Measurements from ENCODE around the gene TMEM170A. TPM values are rescaled to one million over a fixed set of nuclear protein-coding genes. Genes with fewer than 3 reads are reported as not detected.

The TMEM170A gene
- total and polyA plus RNA-seq, 2 of the 13 experiments (the other 11 are each of a cell fraction or from before 2014, with no cell fraction given) = 35.7 to 39.7 TPM

DNA sequence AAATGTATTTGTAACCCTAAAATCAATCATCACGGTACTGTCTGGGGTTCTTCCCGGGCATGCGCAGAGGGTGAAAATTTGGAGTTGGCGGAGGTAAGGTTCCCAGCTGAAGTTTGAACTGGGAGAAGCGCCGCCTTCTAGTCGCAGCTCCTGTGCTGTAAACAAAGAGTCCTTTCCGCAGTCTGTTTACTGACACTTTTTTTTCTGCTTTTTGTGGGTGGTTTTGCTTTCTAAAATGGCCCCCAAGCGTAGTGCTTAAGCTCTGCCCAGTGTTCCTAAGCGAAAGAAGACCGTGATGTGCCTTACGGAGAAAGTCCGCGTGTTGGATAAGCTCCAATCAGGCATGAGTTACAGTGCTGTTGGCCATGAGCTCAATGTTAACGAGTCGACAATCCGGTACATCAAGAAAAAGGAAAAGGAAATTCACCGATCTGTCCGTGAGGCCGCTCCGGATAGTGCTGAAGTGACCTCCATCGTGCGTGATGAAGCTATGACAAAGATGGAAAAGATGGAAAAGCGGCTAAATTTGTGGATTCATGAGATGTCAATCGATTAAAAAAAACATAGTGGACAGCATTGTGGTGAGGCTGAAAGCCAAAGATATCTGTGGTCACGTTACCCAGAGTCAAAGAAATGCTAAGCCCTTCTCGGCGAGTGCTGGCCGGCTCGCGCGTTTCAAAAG, 30.6 kb downstream of the TMEM170A start (continued):
- TF ChIP-seq ZNF775 (CRISPR knock-in tag; IDR thresholded peaks at IDR 0.05; ENCODE audit: borderline replicate concordance) = 0 out of 2 replicates have a peak, but pooled peaks have one; percentile 77
- no peak for TF ChIP-seq NKX3-1 (CRISPR knock-in tag; IDR thresholded peaks at IDR 0.05)
- TF ChIP-seq, protein P1, sequence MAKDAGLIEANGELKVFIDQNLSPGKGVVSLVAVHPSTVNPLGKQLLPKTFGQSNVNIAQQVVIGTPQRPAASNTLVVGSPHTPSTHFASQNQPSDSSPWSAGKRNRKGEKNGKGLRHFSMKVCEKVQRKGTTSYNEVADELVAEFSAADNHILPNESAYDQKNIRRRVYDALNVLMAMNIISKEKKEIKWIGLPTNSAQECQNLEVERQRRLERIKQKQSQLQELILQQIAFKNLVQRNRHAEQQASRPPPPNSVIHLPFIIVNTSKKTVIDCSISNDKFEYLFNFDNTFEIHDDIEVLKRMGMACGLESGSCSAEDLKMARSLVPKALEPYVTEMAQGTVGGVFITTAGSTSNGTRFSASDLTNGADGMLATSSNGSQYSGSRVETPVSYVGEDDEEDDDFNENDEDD (CRISPR knock-in tag; IDR thresholded peaks at IDR 0.05; ENCODE audit: borderline replicate concordance) = peak; percentile 77; the same call in 1 of the 2 replicates
- TF ChIP-seq, protein P2, sequence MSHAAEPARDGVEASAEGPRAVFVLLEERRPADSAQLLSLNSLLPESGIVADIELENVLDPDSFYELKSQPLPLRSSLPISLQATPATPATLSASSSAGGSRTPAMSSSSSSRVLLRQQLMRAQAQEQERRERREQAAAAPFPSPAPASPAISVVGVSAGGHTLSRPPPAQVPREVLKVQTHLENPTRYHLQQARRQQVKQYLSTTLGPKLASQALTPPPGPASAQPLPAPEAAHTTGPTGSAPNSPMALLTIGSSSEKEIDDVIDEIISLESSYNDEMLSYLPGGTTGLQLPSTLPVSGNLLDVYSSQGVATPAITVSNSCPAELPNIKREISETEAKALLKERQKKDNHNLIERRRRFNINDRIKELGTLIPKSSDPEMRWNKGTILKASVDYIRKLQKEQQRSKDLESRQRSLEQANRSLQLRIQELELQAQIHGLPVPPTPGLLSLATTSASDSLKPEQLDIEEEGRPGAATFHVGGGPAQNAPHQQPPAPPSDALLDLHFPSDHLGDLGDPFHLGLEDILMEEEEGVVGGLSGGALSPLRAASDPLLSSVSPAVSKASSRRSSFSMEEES (CRISPR knock-in tag; IDR thresholded peaks at IDR 0.05) = 0 out of 2 replicates have a peak, but pooled peaks have one; percentile 21
- TF ChIP-seq PHB2 (IDR thresholded peaks at IDR 0.05; ENCODE audit: partially characterized antibody) = no peak
- no peak for TF ChIP-seq PAWR (CRISPR knock-in tag; IDR thresholded peaks at IDR 0.05; ENCODE audit: borderline replicate concordance)
- TF ChIP-seq ZNF354B (CRISPR knock-in tag; IDR thresholded peaks at IDR 0.05) = no peak
- TF ChIP-seq ZNF790 (CRISPR knock-in tag; IDR thresholded peaks at IDR 0.05; ENCODE audit: borderline replicate concordance) = peak; percentile 92
- TF ChIP-seq, protein P3, sequence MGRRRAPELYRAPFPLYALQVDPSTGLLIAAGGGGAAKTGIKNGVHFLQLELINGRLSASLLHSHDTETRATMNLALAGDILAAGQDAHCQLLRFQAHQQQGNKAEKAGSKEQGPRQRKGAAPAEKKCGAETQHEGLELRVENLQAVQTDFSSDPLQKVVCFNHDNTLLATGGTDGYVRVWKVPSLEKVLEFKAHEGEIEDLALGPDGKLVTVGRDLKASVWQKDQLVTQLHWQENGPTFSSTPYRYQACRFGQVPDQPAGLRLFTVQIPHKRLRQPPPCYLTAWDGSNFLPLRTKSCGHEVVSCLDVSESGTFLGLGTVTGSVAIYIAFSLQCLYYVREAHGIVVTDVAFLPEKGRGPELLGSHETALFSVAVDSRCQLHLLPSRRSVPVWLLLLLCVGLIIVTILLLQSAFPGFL (CRISPR knock-in tag; IDR thresholded peaks at IDR 0.05) = no peak
- TF ChIP-seq SSRP1 (CRISPR knock-in tag; IDR thresholded peaks at IDR 0.05) = no peak
- TF ChIP-seq HOXD1 (CRISPR knock-in tag; IDR thresholded peaks at IDR 0.05) = no peak
- no peak for TF ChIP-seq NR3C1 (CRISPR knock-in tag; IDR thresholded peaks at IDR 0.05)
- TF ChIP-seq XBP1 (CRISPR knock-in tag; IDR thresholded peaks at IDR 0.05) = peak; percentile 46; the same call in 1 of the 2 replicates
- TF ChIP-seq ZC3H4 (CRISPR knock-in tag; IDR thresholded peaks at IDR 0.05; ENCODE audit: borderline replicate concordance) = 0 out of 2 replicates have a peak, but pooled peaks have one; percentile 2
- 0 out of 2 replicates have a peak, but pooled peaks have one; percentile 23 for TF ChIP-seq SP5 (CRISPR knock-in tag; IDR thresholded peaks at IDR 0.05; ENCODE audit: borderline replicate concordance, low read depth)
- no peak for TF ChIP-seq HCFC1 (IDR thresholded peaks at IDR 0.05; ENCODE audit: low read depth, low read length)
- TF ChIP-seq ZNF615 (CRISPR knock-in tag; IDR thresholded peaks at IDR 0.05; ENCODE audit: borderline replicate concordance) = no peak
- TF ChIP-seq RFX1 (IDR thresholded peaks at IDR 0.05) = no peak
- no peak for TF ChIP-seq JDP2 (CRISPR knock-in tag; IDR thresholded peaks at IDR 0.05; ENCODE audit: borderline replicate concordance)
- TF ChIP-seq, protein P4, sequence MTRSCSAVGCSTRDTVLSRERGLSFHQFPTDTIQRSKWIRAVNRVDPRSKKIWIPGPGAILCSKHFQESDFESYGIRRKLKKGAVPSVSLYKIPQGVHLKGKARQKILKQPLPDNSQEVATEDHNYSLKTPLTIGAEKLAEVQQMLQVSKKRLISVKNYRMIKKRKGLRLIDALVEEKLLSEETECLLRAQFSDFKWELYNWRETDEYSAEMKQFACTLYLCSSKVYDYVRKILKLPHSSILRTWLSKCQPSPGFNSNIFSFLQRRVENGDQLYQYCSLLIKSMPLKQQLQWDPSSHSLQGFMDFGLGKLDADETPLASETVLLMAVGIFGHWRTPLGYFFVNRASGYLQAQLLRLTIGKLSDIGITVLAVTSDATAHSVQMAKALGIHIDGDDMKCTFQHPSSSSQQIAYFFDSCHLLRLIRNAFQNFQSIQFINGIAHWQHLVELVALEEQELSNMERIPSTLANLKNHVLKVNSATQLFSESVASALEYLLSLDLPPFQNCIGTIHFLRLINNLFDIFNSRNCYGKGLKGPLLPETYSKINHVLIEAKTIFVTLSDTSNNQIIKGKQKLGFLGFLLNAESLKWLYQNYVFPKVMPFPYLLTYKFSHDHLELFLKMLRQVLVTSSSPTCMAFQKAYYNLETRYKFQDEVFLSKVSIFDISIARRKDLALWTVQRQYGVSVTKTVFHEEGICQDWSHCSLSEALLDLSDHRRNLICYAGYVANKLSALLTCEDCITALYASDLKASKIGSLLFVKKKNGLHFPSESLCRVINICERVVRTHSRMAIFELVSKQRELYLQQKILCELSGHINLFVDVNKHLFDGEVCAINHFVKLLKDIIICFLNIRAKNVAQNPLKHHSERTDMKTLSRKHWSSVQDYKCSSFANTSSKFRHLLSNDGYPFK (CRISPR knock-in tag; IDR thresholded peaks at IDR 0.05; ENCODE audit: borderline replicate concordance) = no peak
- TF ChIP-seq JARID2 (CRISPR knock-in tag; IDR thresholded peaks at IDR 0.05; ENCODE audit: insufficient replicate concordance) = no peak
- peak; percentile 14; the same call in 1 of the 2 replicates for TF ChIP-seq KMT2B (CRISPR knock-in tag; IDR thresholded peaks at IDR 0.05)
- TF ChIP-seq, protein P5, sequence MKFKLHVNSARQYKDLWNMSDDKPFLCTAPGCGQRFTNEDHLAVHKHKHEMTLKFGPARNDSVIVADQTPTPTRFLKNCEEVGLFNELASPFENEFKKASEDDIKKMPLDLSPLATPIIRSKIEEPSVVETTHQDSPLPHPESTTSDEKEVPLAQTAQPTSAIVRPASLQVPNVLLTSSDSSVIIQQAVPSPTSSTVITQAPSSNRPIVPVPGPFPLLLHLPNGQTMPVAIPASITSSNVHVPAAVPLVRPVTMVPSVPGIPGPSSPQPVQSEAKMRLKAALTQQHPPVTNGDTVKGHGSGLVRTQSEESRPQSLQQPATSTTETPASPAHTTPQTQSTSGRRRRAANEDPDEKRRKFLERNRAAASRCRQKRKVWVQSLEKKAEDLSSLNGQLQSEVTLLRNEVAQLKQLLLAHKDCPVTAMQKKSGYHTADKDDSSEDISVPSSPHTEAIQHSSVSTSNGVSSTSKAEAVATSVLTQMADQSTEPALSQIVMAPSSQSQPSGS (CRISPR knock-in tag; IDR thresholded peaks at IDR 0.05) = no peak
